ENCODE results near the gene ATP7B.
"Not testable (repeated sequence)": the region's sequence is repeated elsewhere in the genome, so short reads cannot be mapped to it uniquely, and the experiment has no call there.

The ATP7B gene

DNA sequence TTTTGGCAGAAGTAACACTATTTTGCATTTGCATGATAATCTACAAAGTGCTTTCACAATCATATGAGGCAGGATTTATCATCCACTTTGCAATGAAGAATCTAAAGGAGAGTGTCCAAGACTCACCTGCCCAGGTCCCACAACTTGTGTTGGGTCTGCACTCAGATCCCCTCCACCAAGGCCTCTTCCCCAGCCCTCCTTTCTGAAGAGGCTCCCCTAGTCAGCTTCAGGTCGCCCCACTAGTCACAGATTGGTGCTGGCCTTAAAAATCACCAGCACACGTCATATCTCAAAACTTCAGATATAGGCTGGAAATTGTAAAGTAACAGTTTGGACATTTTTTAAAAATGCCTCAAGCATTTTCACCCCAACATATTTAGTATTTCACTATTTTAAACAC lies 17.5 kb downstream of the ATP7B start:
- Histone ChIP-seq H3K9me3 (ENCODE audit: control insufficient read depth, low read length) (no peaks in the 10 kb centered on the region), H3K4me3 (ENCODE audit: low read length) (no peak overlapping the region), H3K4me1 (ENCODE audit: control insufficient read depth, insufficient read depth, low read length) (peaks cover 36% of the 10 kb centered on the region), H3K27me3 (ENCODE audit: control insufficient read depth, insufficient read depth, low read length) (no peaks in the 10 kb centered on the region), H3K36me3 (ENCODE audit: control insufficient read depth, insufficient read depth, low read length) (no peaks in the 10 kb centered on the region), H3K9ac (ENCODE audit: low read length) (no peak overlapping the region)

DNA sequence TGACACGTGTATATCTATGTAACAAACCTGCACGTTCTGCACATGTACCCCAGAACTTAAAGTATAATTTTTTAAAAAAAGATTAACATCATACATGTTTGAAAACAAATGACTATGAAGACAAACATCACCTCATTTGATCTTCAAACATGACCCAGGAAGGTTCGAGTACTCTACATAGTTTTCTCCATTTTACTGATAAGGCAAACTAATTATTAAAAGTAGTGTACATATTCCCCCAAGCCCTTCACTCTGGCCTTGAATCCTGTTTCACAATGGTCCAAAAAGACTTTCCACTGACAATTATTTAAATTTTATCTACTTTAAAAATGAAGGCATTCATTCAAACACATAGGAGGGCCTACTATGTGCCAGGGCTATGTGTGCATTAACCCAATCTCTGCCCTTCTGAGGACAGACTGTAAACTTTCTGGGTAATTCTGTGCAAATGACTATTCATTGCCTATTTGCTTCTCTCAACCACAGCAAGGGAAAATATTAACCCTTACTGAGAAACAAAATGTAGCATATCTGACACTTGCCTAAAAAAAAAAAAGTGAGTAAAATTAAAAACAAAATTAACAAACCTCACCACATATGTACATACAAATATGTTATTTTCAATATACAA lies 22.1 kb downstream of the ATP7B start:
- H3K27me3 ChIP-seq (ENCODE audit: control insufficient read depth, insufficient read depth, low read length), result no peaks in the 10 kb centered on the region
- H3K36me3 ChIP-seq (ENCODE audit: control insufficient read depth, insufficient read depth, low read length), result no peaks in the 10 kb centered on the region
- H3K9me3 ChIP-seq (ENCODE audit: control insufficient read depth, low read length), result no peaks in the 10 kb centered on the region
- H3K9ac ChIP-seq (ENCODE audit: low read length), result no peak overlapping the region
- H3K4me1 ChIP-seq (ENCODE audit: control insufficient read depth, insufficient read depth, low read length), result no peaks in the 10 kb centered on the region
- H3K4me3 ChIP-seq (ENCODE audit: low read length), result no peak overlapping the region

DNA sequence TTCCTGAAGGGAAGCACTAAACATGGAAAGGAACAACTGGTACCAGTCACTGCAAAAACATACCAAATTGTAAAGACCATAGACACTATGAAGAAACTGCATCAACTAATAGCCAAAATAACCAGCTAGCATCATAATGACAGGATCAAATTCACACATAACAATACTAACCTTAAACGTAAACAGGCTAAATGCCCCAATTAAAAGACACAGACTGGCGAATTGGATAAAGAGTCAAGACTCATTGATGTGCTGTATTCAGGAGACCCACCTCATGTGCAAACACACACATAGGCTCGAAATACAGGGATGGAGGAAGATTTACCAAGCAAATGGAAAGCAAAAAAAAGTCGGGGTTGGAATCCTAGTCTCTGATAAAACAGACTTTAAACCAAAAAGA lies 26.3 kb downstream of the ATP7B start:
- H3K9me3 ChIP-seq (ENCODE audit: control insufficient read depth, low read length); H3K9ac ChIP-seq (ENCODE audit: low read length); H3K4me3 ChIP-seq (ENCODE audit: low read length); H3K36me3 ChIP-seq (ENCODE audit: control insufficient read depth, insufficient read depth, low read length); H3K27me3 ChIP-seq (ENCODE audit: control insufficient read depth, insufficient read depth, low read length): not testable (repeated sequence)
- H3K4me1 ChIP-seq (ENCODE audit: control insufficient read depth, insufficient read depth, low read length), result peaks cover 11% of the 10 kb centered on the region

DNA sequence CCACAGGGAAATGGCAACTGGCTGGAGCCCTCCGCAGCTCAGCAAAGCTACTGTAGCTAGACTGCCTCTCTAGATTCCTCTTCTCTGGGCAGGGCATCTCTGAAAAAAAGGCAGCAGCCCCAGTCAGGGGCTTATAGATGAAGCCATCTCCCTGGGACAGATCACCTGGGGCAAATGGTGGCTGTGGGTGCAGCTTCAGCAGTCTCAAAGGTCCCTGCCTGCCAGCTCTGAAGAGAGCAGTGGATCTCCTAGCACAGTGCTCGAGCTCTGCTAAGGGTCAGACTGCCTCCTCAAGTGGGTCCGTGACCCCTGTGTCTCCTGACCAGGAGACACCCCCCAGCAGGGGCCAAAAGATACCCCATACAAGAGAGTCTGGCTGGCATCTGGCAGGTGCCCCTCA lies 28.0 kb downstream of the ATP7B start:
- not testable (repeated sequence) for H3K9ac ChIP-seq (ENCODE audit: low read length); H3K4me3 ChIP-seq (ENCODE audit: low read length); H3K27me3 ChIP-seq (ENCODE audit: control insufficient read depth, insufficient read depth, low read length); H3K9me3 ChIP-seq (ENCODE audit: control insufficient read depth, low read length); H3K36me3 ChIP-seq (ENCODE audit: control insufficient read depth, insufficient read depth, low read length)
- peaks cover 26% of the 10 kb centered on the region for H3K4me1 ChIP-seq (ENCODE audit: control insufficient read depth, insufficient read depth, low read length)

DNA sequence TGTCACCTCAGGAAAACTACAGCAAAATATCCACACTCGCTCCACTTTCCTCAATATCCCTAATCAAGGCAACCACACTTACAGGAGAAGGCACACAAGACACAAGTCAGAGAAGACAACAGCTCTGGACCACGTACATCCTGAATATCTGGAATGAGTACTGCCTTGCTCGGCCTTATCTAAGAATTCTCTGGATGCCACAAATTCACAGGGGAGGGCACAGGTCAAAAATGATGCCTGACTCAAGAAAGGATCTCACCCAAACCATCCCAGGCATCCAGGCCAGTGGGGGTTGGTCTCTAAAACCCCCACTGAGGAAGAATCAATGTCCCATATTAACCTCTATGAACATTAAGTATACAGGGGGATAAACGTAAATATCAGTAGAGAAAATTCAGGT lies 29.9 kb downstream of the ATP7B start:
- no peaks in the 10 kb centered on the region for H3K27me3 ChIP-seq (ENCODE audit: control insufficient read depth, insufficient read depth, low read length)
- H3K36me3 ChIP-seq (ENCODE audit: control insufficient read depth, insufficient read depth, low read length), result no peaks in the 10 kb centered on the region
- H3K9ac ChIP-seq (ENCODE audit: low read length), result no peak overlapping the region
- H3K4me3 ChIP-seq (ENCODE audit: low read length), result no peak overlapping the region
- H3K4me1 ChIP-seq (ENCODE audit: control insufficient read depth, insufficient read depth, low read length), result peaks cover 27% of the 10 kb centered on the region
- no peaks in the 10 kb centered on the region for H3K9me3 ChIP-seq (ENCODE audit: control insufficient read depth, low read length)

- Histone ChIP-seq H3K36me3 (ENCODE audit: control insufficient read depth, insufficient read depth, low read length) (no peaks in the 10 kb centered on the region), H3K27me3 (ENCODE audit: control insufficient read depth, insufficient read depth, low read length) (no peaks in the 10 kb centered on the region), H3K4me3 (ENCODE audit: low read length) (no peak overlapping the region), H3K9ac (ENCODE audit: low read length) (no peak overlapping the region), H3K9me3 (ENCODE audit: control insufficient read depth, low read length) (no peaks in the 10 kb centered on the region), H3K4me1 (ENCODE audit: control insufficient read depth, insufficient read depth, low read length) (peaks cover 27% of the 10 kb centered on the region)
Observed at GRCh38 chr13:51980908-51981307, 30.3 kb downstream of the ATP7B start.

GRCh38 chr13:51978796-51979556 lies 32.3 kb downstream of the ATP7B start:
- Histone ChIP-seq H3K4me1 (ENCODE audit: control insufficient read depth, insufficient read depth, low read length) (peaks cover 27% of the 10 kb centered on the region), H3K27me3 (ENCODE audit: control insufficient read depth, insufficient read depth, low read length) (no peaks in the 10 kb centered on the region), H3K9ac (ENCODE audit: low read length) (peak overlapping the region; percentile 46), H3K36me3 (ENCODE audit: control insufficient read depth, insufficient read depth, low read length) (no peaks in the 10 kb centered on the region), H3K9me3 (ENCODE audit: control insufficient read depth, low read length) (no peaks in the 10 kb centered on the region), H3K4me3 (ENCODE audit: low read length) (no peak overlapping the region)

GRCh38 chr13:51977625-51978024 lies 33.6 kb downstream of the ATP7B start:
- H3K4me1 ChIP-seq (ENCODE audit: control insufficient read depth, insufficient read depth, low read length), result peaks cover 27% of the 10 kb centered on the region
- H3K9ac ChIP-seq (ENCODE audit: low read length), result no peak overlapping the region
- no peaks in the 10 kb centered on the region for H3K27me3 ChIP-seq (ENCODE audit: control insufficient read depth, insufficient read depth, low read length)
- no peak overlapping the region for H3K4me3 ChIP-seq (ENCODE audit: low read length)
- H3K9me3 ChIP-seq (ENCODE audit: control insufficient read depth, low read length), result no peaks in the 10 kb centered on the region
- no peaks in the 10 kb centered on the region for H3K36me3 ChIP-seq (ENCODE audit: control insufficient read depth, insufficient read depth, low read length)

- no peaks in the 10 kb centered on the region for H3K9me3 ChIP-seq (ENCODE audit: control insufficient read depth, low read length)
- H3K4me3 ChIP-seq (ENCODE audit: low read length), result no peak overlapping the region
- H3K27me3 ChIP-seq (ENCODE audit: control insufficient read depth, insufficient read depth, low read length), result no peaks in the 10 kb centered on the region
- H3K9ac ChIP-seq (ENCODE audit: low read length), result no peak overlapping the region
- peaks cover 33% of the 10 kb centered on the region for H3K4me1 ChIP-seq (ENCODE audit: control insufficient read depth, insufficient read depth, low read length)
- no peaks in the 10 kb centered on the region for H3K36me3 ChIP-seq (ENCODE audit: control insufficient read depth, insufficient read depth, low read length)
Observed at GRCh38 chr13:51976890-51977289, 34.4 kb downstream of the ATP7B start.

GRCh38 chr13:51976423-51976822 lies 34.8 kb downstream of the ATP7B start:
- no peaks in the 10 kb centered on the region for H3K27me3 ChIP-seq (ENCODE audit: control insufficient read depth, insufficient read depth, low read length)

GRCh38 chr13:51974482-51974881 lies 36.8 kb downstream of the ATP7B start:
- Histone ChIP-seq H3K27me3 (ENCODE audit: control insufficient read depth, insufficient read depth, low read length) (no peaks in the 10 kb centered on the region), H3K9ac (ENCODE audit: low read length) (no peak overlapping the region), H3K36me3 (ENCODE audit: control insufficient read depth, insufficient read depth, low read length) (no peaks in the 10 kb centered on the region), H3K4me3 (ENCODE audit: low read length) (no peak overlapping the region), H3K9me3 (ENCODE audit: control insufficient read depth, low read length) (no peaks in the 10 kb centered on the region), H3K4me1 (ENCODE audit: control insufficient read depth, insufficient read depth, low read length) (peaks cover 37% of the 10 kb centered on the region)

More at GRCh38 chr13:51976423-51976822, 34.8 kb downstream of the ATP7B start:
- no peaks in the 10 kb centered on the region for H3K9me3 ChIP-seq (ENCODE audit: control insufficient read depth, low read length)
- H3K9ac ChIP-seq (ENCODE audit: low read length), result no peak overlapping the region
- no peak overlapping the region for H3K4me3 ChIP-seq (ENCODE audit: low read length)
- no peaks in the 10 kb centered on the region for H3K36me3 ChIP-seq (ENCODE audit: control insufficient read depth, insufficient read depth, low read length)
- H3K4me1 ChIP-seq (ENCODE audit: control insufficient read depth, insufficient read depth, low read length), result peaks cover 36% of the 10 kb centered on the region

DNA sequence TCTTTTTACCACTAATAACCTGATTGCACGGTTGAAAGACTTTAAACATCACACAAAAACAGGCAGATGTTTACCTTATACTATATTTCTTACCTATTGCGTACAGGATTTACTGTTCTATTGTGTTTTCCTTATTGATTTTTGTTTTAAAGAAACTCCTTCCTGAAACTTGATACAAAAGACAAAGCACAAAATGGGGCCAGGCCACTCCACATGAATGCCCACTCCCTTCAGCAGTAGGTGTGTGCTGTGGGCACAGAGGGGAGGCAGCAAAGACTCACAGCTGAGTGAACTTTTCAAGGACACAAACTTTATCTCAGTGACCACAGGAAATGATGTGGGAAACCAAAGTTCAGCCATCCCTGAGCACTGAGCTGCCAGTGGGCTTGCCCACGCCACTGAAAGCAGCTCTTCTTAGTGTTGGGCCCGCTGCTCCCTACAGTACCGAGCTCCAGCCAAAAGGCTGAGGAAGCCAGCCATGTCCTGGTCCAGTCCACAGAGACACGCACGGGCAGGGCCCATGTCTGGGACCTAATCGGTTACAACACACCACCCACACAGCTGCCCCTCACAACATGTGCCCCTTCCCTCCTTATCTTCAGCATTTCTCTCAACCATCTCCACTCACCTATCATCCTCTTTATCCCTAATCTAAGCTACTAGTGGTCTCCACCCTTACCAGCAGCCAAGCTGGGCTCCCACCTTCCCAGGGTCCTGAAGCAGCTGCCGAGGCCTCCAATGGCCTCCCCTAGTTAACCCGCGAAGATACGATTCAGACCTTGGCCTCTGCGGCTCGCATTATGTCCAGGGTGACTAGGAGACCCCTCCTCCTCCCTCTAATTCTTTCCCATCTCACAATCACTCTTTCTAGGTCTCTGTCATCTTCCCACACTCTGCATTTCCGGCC lies 39.5 kb downstream of the ATP7B start:
- Histone ChIP-seq H3K27me3 (ENCODE audit: control insufficient read depth, insufficient read depth, low read length) (no peaks in the 10 kb centered on the region), H3K4me1 (ENCODE audit: control insufficient read depth, insufficient read depth, low read length) (peaks cover 44% of the 10 kb centered on the region), H3K9me3 (ENCODE audit: control insufficient read depth, low read length) (no peaks in the 10 kb centered on the region), H3K36me3 (ENCODE audit: control insufficient read depth, insufficient read depth, low read length) (no peaks in the 10 kb centered on the region), H3K4me3 (ENCODE audit: low read length) (no peak overlapping the region), H3K9ac (ENCODE audit: low read length) (no peak overlapping the region)

Measured in mucosa of stomach (tissue), 1 donor.